Stimulated activated CD4-positive, alpha-beta T cell treated with anti-CD3 and anti-CD28 coated beads, Interleukin-2, amount 100 ng/mL, for 4 hours (primary cell): ENCODE measurements around the gene C2CD4A.
A peak's percentile ranks its signal among the peaks of the same experiment; 100 is the strongest.
"Not testable (repeated sequence)": the region's sequence is repeated elsewhere in the genome, so short reads cannot be mapped to it uniquely, and the experiment has no call there.

Experiments
- DNase-seq: peaks from one replicate; pipeline ENCODE4 v3.0.0-alpha.2; 2020; ENCODE audit warnings: low read depth

C2CD4A gene, protein sequence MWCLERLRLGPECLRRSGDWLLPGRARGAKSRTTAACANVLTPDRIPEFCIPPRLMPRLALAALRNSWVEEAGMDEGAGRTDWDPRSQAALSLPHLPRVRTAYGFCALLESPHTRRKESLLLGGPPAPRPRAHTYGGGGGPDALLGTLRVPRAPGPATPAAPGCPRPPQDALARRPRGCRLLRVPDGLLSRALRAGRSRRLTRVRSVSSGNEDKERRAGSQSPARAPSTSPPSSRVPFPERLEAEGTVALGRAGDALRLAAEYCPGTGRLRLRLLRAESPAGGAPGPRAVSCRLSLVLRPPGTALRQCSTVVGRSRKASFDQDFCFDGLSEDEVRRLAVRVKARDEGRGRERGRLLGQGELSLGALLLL

DNA sequence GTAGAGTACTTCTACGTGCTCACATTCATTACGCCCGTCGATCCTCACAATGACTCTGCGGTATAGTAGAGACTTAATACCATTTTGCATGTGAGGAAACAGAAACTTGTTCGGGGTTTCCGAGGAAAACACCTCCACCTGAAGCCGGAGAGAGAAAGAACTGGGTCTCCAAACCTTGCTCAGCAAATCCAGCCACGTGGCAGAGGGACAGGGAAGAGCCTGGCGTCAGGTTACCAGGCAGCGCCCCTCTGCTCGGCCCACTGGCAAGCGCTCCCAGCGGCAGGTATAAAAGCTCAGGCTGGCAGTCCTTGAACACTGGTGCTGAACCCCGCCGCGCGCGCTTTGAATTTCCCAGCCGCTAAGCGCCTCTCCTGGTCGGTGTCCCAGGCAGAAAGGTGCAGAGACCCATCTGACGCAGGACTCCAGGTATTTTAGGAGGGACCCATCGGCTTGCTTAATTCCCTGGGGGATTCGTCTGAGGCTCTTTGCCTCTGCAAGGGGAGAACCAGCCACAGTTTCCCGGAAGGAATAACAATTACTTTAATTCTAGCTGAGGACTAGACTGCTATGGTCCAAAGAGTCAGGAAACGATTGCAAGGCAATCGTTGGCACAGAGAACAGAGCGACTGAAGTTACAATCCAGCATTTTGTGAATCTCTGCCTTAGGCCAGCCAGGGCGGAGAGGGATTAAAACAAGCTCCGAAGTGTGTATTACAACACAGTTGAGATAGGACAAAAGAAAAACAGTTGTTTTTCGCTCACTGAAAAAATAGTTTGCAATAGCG lies at the start of gene C2CD4A:
C2CD4A (plus strand) TSS at position 315 of the 785 bp plus-strand sequence. CDS start 637 bp downstream, outside the sequence.
- DNase-seq: peak; percentile 44

DNA sequence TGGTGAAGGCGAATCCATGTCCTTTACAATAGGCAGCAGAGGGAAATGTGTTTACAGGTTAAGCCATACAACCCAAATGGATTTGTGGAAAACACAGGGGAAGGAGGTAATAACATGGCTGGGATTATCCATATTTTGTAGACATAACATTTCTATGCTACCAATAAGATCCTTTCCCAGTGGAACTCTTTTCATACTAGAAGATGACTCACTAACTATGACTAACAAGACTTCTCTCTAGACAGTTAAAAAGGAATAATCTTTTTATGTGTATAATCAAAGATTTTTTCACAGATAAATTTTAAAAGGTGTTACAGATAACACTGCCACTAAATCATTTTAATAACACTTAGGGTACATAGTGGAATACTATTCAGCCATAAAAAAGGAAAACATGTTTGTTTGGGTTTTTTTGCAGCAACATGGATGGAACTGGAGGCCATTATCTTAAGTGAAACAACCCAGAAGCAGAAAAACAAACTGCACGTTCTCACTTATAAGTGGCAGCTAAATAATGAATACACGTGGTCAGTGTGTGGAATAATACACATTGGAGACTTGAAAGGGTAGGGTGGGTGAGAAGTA lies 46.1 kb upstream of the C2CD4A start:
- DNase-seq: no peak

DNA sequence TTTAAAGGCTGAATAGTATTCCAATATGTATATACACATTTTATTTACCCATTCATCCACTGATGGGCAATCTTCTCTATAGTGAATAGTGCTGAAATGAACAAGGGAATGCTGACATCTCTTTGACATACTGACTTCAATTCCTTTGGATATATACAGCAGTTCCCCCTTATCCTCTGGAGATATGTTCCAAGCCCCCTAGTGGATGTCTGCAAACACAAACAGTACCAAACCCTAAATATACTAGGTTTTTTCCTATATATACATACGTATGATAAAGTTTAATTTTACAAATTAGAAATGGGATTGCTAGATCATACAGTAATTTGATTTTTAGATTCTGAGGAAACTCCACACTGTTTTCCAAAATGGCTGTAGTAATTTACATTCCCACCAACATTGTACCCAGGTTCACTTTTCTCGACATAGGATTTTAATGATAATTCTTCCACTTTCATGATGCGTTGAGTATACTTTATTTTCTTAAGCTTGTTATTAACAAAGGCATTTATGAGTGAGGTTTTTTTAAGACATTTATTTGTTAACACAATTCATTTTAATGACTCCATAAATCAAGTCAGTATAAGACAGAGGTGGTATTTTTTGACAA lies 44.7 kb upstream of the C2CD4A start:
- no peak for DNase-seq

DNA sequence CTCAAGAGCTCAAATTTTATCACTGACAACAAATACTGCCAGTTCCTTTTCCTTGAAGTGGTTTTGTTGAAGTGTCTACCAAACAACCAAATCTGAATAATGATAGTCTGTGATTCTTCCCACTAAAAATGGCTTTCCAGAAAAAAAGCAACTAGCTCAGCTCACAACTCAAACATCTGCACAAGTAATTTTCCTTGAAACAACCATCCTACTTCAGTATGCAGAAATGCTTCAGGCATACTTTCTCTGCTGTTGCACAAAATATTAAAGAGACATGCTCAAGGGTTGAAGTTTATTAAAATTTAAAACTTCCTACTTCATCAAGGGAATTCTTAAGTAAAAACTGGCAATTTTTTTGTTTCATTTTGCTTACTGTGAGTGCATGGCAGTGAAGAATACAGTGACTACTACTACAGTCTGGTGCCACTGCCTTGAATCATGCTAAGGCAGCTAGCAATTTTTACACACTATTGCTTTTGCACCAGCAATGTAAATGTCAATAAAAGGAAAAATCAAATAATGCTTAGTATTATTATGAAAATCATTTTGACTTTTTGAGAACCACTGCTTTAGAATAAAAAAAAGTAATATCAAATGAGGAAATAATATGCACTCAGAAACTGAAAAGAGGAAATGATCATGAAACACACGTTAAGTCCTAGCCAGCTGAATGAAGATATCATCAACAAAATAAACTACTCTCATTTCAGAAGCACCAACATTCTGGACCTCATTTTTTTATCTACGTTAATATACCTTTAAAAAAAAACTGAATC lies 40.1 kb upstream of the C2CD4A start:
- DNase-seq: no peak

DNA sequence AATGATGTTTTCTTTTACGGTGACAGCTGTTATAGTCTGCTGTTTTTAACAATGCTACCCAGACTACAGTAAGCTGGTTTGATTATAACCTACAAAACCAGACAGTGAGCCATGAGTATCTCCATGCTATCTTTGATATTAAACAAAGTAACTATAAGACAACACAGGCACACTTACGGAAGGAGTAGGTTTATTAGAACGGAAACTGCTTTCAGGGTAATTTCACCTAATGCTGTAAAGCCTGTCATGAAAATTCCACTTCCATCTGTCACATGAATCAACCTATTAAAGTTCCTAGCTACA lies 39.6 kb upstream of the C2CD4A start:
- DNase-seq: no peak

DNA sequence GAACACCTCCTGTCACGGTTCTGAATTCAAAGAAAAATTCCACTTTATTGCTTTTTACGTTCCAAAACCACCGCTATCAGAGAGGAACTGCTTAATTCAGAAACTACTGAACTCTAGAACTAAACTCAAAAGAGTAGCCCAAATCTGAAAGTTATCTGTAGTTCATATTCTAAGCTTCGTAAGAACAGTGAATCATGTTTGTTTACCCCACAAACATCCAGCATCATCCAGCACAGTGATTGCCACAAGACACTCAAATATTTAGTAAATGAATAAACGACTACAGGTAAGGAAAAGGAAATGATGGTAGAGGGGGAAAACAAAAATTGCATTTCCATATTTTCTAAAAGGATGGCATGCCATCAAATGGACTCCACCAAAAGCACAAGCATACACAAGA lies 38.9 kb upstream of the C2CD4A start:
- no peak for DNase-seq

DNA sequence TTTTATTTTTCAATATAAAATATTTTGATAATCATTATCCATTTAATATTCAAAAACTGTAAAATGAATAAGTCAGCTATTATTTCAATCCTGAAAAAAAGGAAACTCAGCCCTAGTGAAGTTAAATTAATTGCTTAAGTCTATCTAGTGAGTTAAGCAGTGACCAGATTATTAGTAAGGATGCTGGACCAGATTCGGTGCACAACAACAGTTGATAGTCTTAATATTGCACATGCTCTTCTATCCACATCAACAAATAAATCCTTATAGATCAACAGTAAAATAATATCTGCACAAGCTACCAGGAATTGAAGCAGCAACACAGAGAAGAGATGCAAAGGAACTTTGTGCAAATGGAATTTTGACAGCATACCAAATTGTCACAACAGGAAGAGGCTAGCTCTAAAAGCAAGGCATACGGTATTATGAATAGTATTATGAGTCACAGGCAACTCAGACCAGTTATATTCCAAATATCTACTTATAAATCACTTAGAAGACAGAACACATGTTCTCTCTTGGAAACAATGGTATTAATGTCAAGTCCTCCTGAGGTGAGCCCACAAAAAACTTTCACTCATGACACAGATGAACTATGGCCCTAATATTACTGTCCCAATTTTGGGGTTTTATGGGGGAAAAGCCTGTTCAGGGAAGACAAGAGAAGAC lies 31.4 kb upstream of the C2CD4A start:
- no peak for DNase-seq

DNA sequence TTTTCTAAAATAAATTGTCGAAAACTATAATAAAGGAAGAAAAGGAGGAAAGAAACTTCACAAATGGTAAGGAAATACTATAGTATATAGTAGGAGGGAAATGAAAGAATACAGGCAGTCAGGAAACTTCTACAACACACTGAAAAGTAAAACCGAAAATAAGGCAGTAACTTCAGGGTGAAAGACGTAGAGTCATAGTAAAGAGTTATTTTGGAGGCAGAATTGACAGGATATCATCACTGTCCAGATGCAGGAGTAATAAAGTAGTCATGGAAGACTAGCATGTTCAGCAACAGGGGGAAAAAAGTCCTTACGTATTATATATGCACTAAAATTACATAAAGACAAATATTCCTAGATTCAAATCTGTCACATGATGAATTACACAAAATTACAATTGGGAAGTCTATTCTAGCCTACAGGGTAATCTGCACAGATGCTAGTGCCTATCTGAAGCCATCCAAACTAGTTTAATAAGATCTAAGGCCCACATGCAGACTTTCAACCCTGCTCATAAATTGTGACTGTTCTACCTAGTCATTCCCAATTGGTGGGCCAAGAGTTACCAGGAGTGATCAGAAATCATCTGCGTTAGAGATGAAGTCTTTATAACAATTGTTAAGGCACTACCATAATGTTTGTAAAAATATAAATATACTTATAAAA lies 20.6 kb upstream of the C2CD4A start:
- no peak for DNase-seq

DNA sequence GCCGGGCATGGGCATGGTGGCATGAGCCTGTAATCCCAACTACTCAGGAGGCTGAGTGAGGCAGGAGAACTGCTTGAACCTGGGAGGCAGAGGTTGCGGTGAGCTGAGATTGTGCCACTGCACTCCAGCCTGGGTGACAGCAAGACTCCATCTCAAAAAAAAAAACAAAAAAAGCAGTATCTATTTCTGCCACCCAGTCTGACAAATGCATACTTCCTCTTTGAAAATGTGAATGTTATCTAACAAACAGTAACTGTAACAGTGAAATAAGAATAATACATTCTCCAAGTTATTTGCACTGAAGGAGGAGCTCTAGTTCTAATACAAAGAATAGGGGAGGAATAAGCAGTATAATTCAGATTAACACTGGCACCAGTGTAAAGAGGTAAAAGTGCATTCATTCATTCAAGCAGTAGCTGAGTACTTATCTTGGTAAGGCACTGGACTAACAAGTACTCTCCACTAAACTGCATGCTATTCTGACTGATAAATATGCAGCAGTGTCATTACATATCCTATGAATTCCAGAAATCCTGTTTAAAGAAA lies 19.4 kb upstream of the C2CD4A start:
- no peak for DNase-seq

DNA sequence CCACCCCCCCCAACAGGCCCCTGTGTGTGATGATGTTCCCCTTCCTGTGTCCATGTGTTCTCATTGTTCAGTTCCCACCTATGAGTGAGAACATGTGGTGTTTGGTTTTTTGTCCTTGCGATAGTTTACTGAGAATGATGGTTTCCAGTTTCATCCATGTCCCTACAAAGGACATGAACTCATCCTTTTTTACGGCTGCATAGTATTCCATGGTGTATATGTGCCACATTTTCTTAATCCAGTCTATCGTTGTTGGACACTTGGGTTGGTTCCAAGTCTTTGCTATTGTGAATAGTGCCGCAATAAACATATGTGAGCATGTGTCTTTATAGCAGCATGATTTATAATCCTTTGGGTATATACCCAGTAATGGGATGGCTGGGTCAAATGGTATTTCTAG lies 18.5 kb upstream of the C2CD4A start:
- not testable (repeated sequence) for DNase-seq

DNA sequence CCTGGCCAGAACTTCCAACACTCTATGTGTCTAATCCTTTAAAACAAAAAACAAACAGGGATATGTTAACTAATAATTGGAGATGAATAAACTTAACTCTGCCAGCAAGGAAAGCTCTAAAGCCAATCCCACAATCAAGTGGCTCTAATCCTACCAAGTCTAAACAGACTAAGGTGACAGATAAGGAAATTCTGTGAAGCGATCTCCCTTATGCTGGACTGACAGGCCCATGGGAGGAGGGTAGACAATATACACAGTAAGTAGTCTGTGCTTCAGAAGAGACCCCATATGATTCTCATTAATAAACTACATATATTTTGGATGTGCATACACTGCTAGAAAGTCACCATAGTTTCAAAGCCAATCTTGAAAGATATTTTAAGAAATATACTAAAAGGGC lies 16.7 kb upstream of the C2CD4A start:
- no peak for DNase-seq

DNA sequence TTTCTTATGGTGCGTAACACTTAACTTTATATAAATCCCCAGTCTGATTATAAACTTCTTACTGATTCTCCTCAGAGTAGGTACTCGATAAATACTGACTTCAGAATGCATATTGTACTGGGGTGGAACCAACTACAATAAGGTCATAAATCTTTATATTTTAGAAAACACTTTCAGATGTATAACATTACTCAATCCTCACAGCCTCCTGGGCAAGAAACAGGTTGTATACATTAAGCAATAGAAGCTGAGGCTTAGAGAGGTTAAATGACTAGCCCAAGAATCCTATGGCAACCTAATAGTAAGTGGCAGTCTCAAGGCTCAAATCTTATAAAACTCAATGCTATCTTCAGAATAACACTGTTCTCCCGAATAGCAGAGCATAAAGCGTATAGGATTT lies 15.6 kb upstream of the C2CD4A start:
- no peak for DNase-seq

DNA sequence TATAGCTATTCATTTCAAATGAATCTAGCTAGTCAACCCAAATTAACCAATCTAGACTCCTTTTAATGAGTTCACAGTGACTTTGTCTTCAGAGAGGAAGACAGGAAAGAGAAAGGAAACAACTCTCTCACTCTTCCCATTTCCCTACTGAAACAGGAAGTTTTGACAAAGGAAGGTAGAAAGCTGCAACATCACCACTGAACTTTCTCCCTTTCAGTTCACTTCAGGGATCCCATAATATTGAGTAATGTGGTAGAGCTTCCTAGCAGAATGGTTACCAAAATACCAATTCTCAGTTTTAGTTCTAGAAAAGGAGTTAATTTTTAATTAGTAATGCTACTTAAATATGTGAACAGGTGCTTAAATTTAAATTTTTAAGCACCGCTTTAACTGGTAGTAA lies 14.1 kb upstream of the C2CD4A start:
- no peak for DNase-seq

DNA sequence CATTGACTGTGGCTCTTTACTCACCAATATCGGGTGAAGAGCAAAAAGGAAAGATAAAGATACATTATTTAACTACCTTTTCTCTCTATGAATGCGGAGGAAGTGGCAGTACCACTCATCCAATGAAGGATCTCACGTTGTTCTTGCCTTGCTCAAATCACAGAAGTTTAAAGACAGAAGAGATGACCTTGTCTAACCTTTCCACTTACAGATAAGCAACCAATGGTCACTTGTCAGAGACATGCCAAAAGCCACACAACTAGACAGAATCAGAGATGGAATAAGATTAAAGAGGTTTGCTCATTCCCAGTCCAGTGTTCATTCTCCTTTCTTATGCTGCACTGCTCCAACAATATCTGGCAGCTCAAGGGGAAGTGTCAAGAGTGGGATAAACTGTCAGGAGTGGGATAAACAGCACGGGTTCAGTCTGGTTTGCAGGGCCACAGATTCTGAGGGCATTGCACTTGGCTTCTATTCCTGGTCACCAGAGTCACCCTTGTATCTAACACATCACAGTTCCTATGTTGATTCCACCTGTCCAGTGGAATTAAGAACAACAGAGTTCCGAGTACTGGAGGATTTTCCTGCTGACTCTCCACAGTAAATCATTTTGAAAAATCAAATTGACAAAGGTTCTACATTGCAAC lies 13.2 kb upstream of the C2CD4A start:
- no peak for DNase-seq

DNA sequence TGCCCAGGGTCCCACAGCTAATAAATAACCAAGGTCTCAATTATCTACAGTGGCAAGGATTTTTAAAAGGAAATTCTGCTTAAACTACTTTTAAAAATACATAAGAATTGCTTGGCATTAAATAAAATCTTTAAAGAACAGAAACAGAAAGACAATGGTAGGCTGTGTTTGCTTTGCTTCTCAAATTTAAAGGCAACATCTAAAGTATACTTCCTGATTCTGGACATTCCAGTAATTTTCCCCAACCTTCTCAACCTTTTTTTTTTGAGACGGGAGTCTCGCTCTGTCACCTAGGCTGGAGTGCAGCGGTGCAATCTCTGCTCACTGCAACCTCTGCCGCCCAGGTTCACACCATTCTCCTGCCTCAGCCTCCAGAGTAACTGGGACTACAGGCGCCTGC lies 11.8 kb upstream of the C2CD4A start:
- no peak for DNase-seq

DNA sequence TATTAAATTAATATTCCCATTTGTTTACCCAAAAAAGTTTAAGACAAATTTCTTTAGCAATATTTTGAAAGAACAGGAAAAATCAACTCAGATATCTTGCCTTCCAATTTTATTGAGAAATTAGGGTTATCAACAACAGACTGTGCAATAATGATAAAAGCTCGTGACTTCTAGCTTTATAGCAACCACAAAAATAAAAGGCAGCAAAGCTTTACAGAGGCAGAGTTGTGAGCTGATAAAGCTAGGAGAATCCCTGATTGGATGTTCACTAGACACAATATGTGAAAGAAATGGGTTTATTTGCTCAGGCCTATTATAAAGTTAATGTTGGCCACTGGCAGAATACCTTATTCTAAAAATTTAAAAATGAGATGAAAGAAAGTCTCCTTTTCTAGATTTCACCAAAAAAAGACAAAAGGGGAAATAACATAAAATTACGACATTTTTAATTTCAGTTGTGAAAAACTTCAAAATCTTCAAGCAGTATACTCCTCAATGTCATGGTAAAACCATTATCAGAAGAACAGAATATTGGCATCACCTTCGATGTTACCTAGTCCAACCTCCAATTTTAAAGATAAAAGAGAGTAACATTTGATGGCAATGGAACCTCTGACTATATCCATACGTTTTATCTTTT lies 9.3 kb upstream of the C2CD4A start:
- no peak for DNase-seq

DNA sequence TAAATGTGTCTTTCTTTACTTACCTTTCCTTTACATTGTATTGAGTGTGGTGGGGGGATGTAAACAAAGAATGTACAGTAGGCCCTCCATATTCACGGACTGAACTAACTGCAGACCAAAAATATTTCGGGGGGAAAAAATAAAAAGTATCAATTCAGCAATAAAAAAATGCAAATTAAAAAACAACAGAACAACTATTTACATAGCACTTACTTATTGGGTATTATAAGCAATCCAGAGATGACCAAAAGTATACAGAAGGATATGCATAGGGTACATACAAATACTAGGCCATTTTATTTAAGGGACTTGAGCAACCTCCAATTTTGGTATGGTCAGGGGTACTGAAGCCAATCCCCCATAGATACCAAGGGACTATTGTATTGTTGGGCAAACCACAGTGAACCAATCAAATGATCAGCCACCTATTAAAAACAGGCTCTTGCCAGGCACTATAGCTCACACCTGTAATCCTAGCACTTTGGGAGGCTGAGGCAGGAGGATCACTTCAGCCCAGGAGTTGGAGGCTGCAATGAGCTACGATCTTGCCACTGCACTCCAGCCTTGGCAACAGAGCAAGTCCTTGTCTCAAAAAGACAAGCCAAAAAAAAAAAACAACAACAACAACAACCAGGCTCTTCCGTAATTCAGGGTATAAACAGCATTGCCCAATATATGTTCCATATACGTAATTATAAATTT lies 8.3 kb upstream of the C2CD4A start:
- DNase-seq: no peak

DNA sequence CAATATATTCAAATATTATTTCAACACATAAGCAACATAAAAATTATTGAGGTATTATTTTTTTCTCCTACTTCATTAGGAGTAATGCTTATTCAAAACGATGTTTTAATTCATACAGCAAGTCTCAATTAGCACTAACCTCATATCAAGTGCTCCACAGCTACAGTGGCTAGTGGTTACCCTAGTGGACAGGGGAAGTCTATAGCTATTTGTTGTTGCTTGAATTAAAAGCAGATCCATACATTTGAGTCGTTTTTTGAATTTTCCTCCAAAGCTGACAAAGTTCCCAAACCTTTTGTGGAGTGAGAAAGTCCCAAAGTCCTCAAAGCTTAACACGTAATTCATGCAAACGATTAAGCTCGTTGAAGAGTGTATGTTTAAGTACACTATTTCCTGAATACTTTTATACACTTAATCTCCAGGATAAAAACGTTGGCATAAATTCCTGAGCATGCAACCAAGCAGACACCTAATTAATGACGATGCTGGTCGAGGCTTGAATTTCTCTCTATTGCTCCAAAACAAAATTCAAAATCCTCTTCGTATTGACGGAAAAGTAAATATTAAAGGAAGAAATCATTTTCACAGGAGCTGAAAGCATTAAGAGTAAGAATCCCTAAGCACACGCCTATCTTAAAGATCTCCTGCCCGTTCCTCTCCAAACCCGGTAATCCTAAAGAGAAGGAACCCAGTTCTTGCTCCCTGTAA lies 7.5 kb upstream of the C2CD4A start:
- DNase-seq: no peak

DNA sequence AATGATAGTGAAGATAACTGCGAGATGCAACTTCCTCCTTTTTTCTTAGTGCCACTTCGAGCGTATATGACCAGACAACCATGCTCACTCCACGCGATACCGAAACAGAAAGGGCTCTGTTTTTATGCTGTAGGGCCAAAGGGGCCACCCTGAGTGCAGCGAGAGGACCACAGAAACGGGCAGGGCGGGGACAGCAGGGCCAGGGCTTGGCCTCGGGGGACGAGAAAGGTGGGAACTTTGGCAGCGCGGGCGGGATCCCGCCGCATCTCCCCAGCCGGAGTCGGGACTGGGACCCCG lies 7.0 kb upstream of the C2CD4A start:
- peak; percentile 43 for DNase-seq
